GM18498 (cell line): ENCODE measurements around the gene DNAJC1.
"Not testable (repeated sequence)": the region's sequence is repeated elsewhere in the genome, so short reads cannot be mapped to it uniquely, and the experiment has no call there.

Source experiments
- ATAC-seq: cut with Tn5 transposase; IDR thresholded peaks from one replicate; pipeline ENCODE4 v1.9.1; 2021; ENCODE audit warnings: mild to moderate bottlenecking, moderate library complexity; ENCODE audit not compliant: unreplicated experiment

The DNAJC1 gene

GRCh38 chr10:21910798-21911197 lies 92.7 kb downstream of the DNAJC1 start:
- ATAC-seq: no peak

GRCh38 chr10:21907436-21907835 lies 96.1 kb downstream of the DNAJC1 start:
- no peak for ATAC-seq

GRCh38 chr10:21904930-21905329 lies 98.6 kb downstream of the DNAJC1 start:
- no peak for ATAC-seq

GRCh38 chr10:21899736-21900135 lies 103.8 kb downstream of the DNAJC1 start:
- no peak for ATAC-seq

GRCh38 chr10:21895932-21896331 lies 107.6 kb downstream of the DNAJC1 start:
- ATAC-seq: peak; percentile 43

- ATAC-seq: peak; percentile 52
Measured at GRCh38 chr10:21894648-21895342, 108.7 kb downstream of the DNAJC1 start.

- no peak for ATAC-seq
Measured at GRCh38 chr10:21891439-21891838, 112.1 kb downstream of the DNAJC1 start.

GRCh38 chr10:21889477-21890275 lies 113.9 kb downstream of the DNAJC1 start:
- ATAC-seq: peak; percentile 35

- peak; percentile 96 for ATAC-seq
Measured at GRCh38 chr10:21888959-21889358, 114.6 kb downstream of the DNAJC1 start.

GRCh38 chr10:21885940-21886339 lies 117.6 kb downstream of the DNAJC1 start:
- ATAC-seq: no peak

GRCh38 chr10:21873198-21873597 lies 130.3 kb downstream of the DNAJC1 start:
- ATAC-seq: no peak

GRCh38 chr10:21872771-21873170 lies 130.8 kb downstream of the DNAJC1 start:
- not testable (repeated sequence) for ATAC-seq

GRCh38 chr10:21870849-21871248 lies 132.7 kb downstream of the DNAJC1 start:
- ATAC-seq: no peak

GRCh38 chr10:21869087-21869486 lies 134.4 kb downstream of the DNAJC1 start:
- not testable (repeated sequence) for ATAC-seq

- no peak for ATAC-seq
Measured at GRCh38 chr10:21860718-21861117, 142.8 kb downstream of the DNAJC1 start.

- ATAC-seq: no peak
Measured at GRCh38 chr10:21858455-21858854, 145.1 kb downstream of the DNAJC1 start.

- ATAC-seq: no peak
Measured at GRCh38 chr10:21849607-21850006, 153.9 kb downstream of the DNAJC1 start.

- ATAC-seq: no peak
Measured at GRCh38 chr10:21843645-21844044, 159.9 kb downstream of the DNAJC1 start.

- ATAC-seq: not testable (repeated sequence)
Measured at GRCh38 chr10:21841273-21841672, 162.3 kb downstream of the DNAJC1 start.

- not testable (repeated sequence) for ATAC-seq
Measured at GRCh38 chr10:21837487-21837886, 166.0 kb downstream of the DNAJC1 start.

GRCh38 chr10:21834574-21834973 lies 169.0 kb downstream of the DNAJC1 start:
- not testable (repeated sequence) for ATAC-seq

GRCh38 chr10:21832821-21833130 lies 170.8 kb downstream of the DNAJC1 start:
- ATAC-seq: no peak
